H1 (cell line): ENCODE results near the gene TNIP1. TPM values are rescaled to one million over a fixed set of nuclear protein-coding genes. Genes with fewer than 3 reads are reported as not detected.

Source experiments
- CTCF ChIA-PET: fragments of 300-600 bp; sonication (Branson Sonifier 250); formaldehyde crosslinking; loops from one replicate; lab custom pipeline; 2021; ENCODE audit not compliant: partially characterized antibody; lab: Charles Lee
- POLR2A ChIA-PET: fragments of 300-600 bp; sonication (Branson Sonifier 250); formaldehyde crosslinking; loops from one replicate; lab custom pipeline; 2021; ENCODE audit warnings: inconsistent platforms; ENCODE audit not compliant: partially characterized antibody; lab: Charles Lee
- DNase-seq, 2 experiments: peaks; one replicate each; pipeline versions ENCODE4 v3.0.0 to v3.0.0-alpha.2; 2010 to 2022; ENCODE audit warnings: low spot score in 2 of 2, low read depth in 1 of 2, mixed read lengths in 1 of 2
- FAIRE-seq: peaks from 2 replicates; lab custom pipeline; 2011; peaks lifted over from hg19 to GRCh38; lab: Jason Lieb, UNC
- H2AFZ ChIP-seq: 2 replicates; pipeline ENCODE4 v1.8.1; 2012; ENCODE audit warnings: low read length, inconsistent platforms
- H2AK5ac ChIP-seq: 2 replicates; pipeline ENCODE4 v1.6.1; 2013; ENCODE audit warnings: low read depth, low read length
- H2BK120ac ChIP-seq: replicated peaks from 2 replicates; pipeline ENCODE3; 2013; ENCODE audit warnings: low read depth, low read length, inconsistent platforms
- H2BK12ac ChIP-seq: 2 replicates; pipeline ENCODE4 v1.6.1; 2013; ENCODE audit warnings: low read depth, low read length
- H2BK15ac ChIP-seq: 2 replicates; pipeline ENCODE4 v1.6.1; 2013; ENCODE audit warnings: low read length
- H2BK20ac ChIP-seq: 2 replicates; pipeline ENCODE4 v1.6.1; 2013; ENCODE audit warnings: low read length
- H2BK5ac ChIP-seq: 2 replicates; pipeline ENCODE4 v1.6.1; 2013; ENCODE audit warnings: low read depth, low read length
- H3K14ac ChIP-seq: 2 replicates; pipeline ENCODE4 v1.6.1; 2013; ENCODE audit warnings: inconsistent platforms; ENCODE audit not compliant: insufficient read length
- H3K18ac ChIP-seq: 2 replicates; pipeline ENCODE4 v1.6.1; 2013; ENCODE audit warnings: low read length; ENCODE audit errors: extremely low read depth
- H3K23ac ChIP-seq: 2 replicates; pipeline ENCODE4 v1.6.1; 2013; ENCODE audit warnings: inconsistent platforms; ENCODE audit not compliant: insufficient read length
- H3K23me2 ChIP-seq: 2 replicates; pipeline ENCODE4 v1.6.1; 2013; ENCODE audit warnings: low read depth, low read length
- H3K27ac ChIP-seq: 2 replicates; pipeline ENCODE4 v1.6.1; 2011; ENCODE audit warnings: low read depth, low read length, inconsistent platforms
- H3K27me3 ChIP-seq, 4 experiments: replicated peaks in 1 of 4; 1 replicate in 1 of 4; 2 replicates in 3 of 4; pipeline versions ENCODE4 v1.6.1 to v1.8.1; 2011 to 2013; ENCODE audit warnings: low read length in 3 of 4, mild to moderate bottlenecking in 3 of 4, inconsistent platforms in 2 of 4, mixed read lengths in 2 of 4, moderate library complexity in 1 of 4; ENCODE audit not compliant: control insufficient read depth in 3 of 4, insufficient read depth in 3 of 4; ENCODE audit errors: extremely low read depth in 1 of 4
- H3K36me3 ChIP-seq, 4 experiments: 2 replicates each; pipeline versions ENCODE4 v1.6.1 to v1.8.1; 2011 to 2013; ENCODE audit warnings: mild to moderate bottlenecking in 4 of 4, low read length in 3 of 4, moderate library complexity in 2 of 4, control low read depth in 1 of 4, inconsistent platforms in 1 of 4; ENCODE audit not compliant: insufficient read depth in 4 of 4, control insufficient read depth in 2 of 4
- H3K4ac ChIP-seq: replicated peaks from 2 replicates; pipeline ENCODE3; 2013; ENCODE audit warnings: low read length, low read depth, mixed read lengths, inconsistent platforms; ENCODE audit not compliant: insufficient read length
- H3K4me1 ChIP-seq, 4 experiments: replicated peaks in 1 of 4; 1 replicate in 1 of 4; 2 replicates in 3 of 4; pipeline versions ENCODE4 v1.6.1 to v1.8.1; 2011 to 2013; ENCODE audit warnings: low read length in 3 of 4, inconsistent platforms in 2 of 4, mixed read lengths in 1 of 4; ENCODE audit not compliant: insufficient read depth in 4 of 4, control insufficient read depth in 3 of 4
- H3K4me2 ChIP-seq, 2 experiments: 2 replicates each; pipeline versions ENCODE4 v1.6.1 to v1.8.1; 2011 to 2013; ENCODE audit warnings: low read depth in 2 of 2, low read length in 2 of 2, control low read depth in 1 of 2, inconsistent platforms in 1 of 2, mild to moderate bottlenecking in 1 of 2; ENCODE audit not compliant: insufficient read depth in 1 of 2
- H3K4me3 ChIP-seq, 4 experiments: fragments of 200-600, 300-600 bp in 1 of 4; sonication (generic), shearing (Covaris generic), sonication (Bioruptor Twin) in 1 of 4; 2 replicates each; pipeline versions ENCODE4 v1.5.1 to v1.8.1; 2011 to 2016; ENCODE audit warnings: low read length in 4 of 4, low read depth in 3 of 4, control low read depth in 2 of 4, inconsistent platforms in 2 of 4, mild to moderate bottlenecking in 2 of 4, mixed read lengths in 1 of 4, moderate library complexity in 1 of 4; ENCODE audit not compliant: insufficient read depth in 2 of 4; ENCODE audit errors: extremely low read depth in 1 of 4
- H3K56ac ChIP-seq: replicated peaks from 2 replicates; pipeline ENCODE3; 2013; ENCODE audit warnings: low read depth, mild to moderate bottlenecking, mixed read lengths, low read length, inconsistent platforms; ENCODE audit not compliant: insufficient read length
- H3K79me1 ChIP-seq: 2 replicates; pipeline ENCODE4 v1.6.1; 2013; ENCODE audit warnings: low read depth, low read length, control low read depth
- H3K79me2 ChIP-seq, 2 experiments: 2 replicates each; pipeline versions ENCODE4 v1.6.1 to v1.8.1; 2012 to 2013; ENCODE audit warnings: low read length in 2 of 2, mild to moderate bottlenecking in 2 of 2, inconsistent platforms in 1 of 2; ENCODE audit not compliant: insufficient read depth in 2 of 2, control insufficient read depth in 1 of 2
- H3K9ac ChIP-seq, 4 experiments: replicated peaks in 1 of 4; 1 replicate in 1 of 4; 2 replicates in 3 of 4; pipeline versions ENCODE4 v1.6.1 to v1.8.1; 2011 to 2013; ENCODE audit warnings: low read depth in 3 of 4, low read length in 3 of 4, control low read depth in 2 of 4, mild to moderate bottlenecking in 2 of 4, moderate library complexity in 2 of 4, inconsistent platforms in 1 of 4; ENCODE audit errors: extremely low read depth in 1 of 4
- H3K9me3 ChIP-seq, 2 experiments: 2 replicates each; pipeline versions ENCODE4 v1.6.1 to v1.8.1; 2012 to 2013; ENCODE audit warnings: mild to moderate bottlenecking in 2 of 2, moderate library complexity in 2 of 2, control low read depth in 1 of 2, inconsistent platforms in 1 of 2, low read depth in 1 of 2, low read length in 1 of 2, mixed read lengths in 1 of 2; ENCODE audit not compliant: insufficient read depth in 2 of 2
- H4K20me1 ChIP-seq, 2 experiments: replicated peaks in 1 of 2; 2 replicates each; pipeline versions ENCODE3 to v1.8.1; 2011 to 2013; ENCODE audit warnings: inconsistent platforms in 2 of 2, low read length in 2 of 2, mild to moderate bottlenecking in 1 of 2; ENCODE audit not compliant: insufficient read depth in 2 of 2, control insufficient read depth in 1 of 2
- H4K5ac ChIP-seq: 2 replicates; pipeline ENCODE4 v1.6.1; 2013; ENCODE audit warnings: low read length, low read depth, mixed read lengths, inconsistent platforms; ENCODE audit not compliant: insufficient read length
- H4K8ac ChIP-seq: 2 replicates; pipeline ENCODE4 v1.8.0; 2013; ENCODE audit warnings: mild to moderate bottlenecking, moderate library complexity, low read length, inconsistent platforms; ENCODE audit not compliant: insufficient read depth; ENCODE audit errors: extremely low read depth
- H4K91ac ChIP-seq: replicated peaks from 2 replicates; pipeline ENCODE3; 2013; ENCODE audit warnings: low read length, mixed read lengths, inconsistent platforms; ENCODE audit not compliant: insufficient read length
- BCL11A ChIP-seq, 2 experiments: IDR thresholded peaks; one replicate each; pipeline ENCODE4 v1.6.1; 2011; ENCODE audit warnings: low read depth in 2 of 2, low read length in 2 of 2, mild to moderate bottlenecking in 2 of 2
- CREB1 ChIP-seq: IDR thresholded peaks from 2 replicates; pipeline ENCODE4 v1.6.1; 2012; ENCODE audit warnings: inconsistent platforms
- MAFK ChIP-seq: IDR thresholded peaks from 2 replicates; pipeline ENCODE4 v1.6.1; 2012; ENCODE audit warnings: low read depth, mild to moderate bottlenecking, improper control_type of control experiment, low read length
- SAP30 ChIP-seq: fragments of 300-600 bp; sonication (generic); IDR thresholded peaks from 2 replicates; pipeline ENCODE4 v1.7.1; 2012; ENCODE audit warnings: low read length, moderate library complexity, mild to moderate bottlenecking, inconsistent platforms; ENCODE audit not compliant: insufficient read depth, insufficient replicate concordance
- TBP ChIP-seq: IDR thresholded peaks from 2 replicates; pipeline ENCODE4 v1.6.1; 2011; ENCODE audit warnings: low read depth, low read length, improper control_type of control experiment
- YY1 ChIP-seq: IDR thresholded peaks from 2 replicates; pipeline ENCODE4 v1.6.1; 2011; ENCODE audit warnings: low read depth, mild to moderate bottlenecking, low read length
- ZNF274 ChIP-seq: IDR thresholded peaks from 2 replicates; pipeline ENCODE4 v1.7.0; 2012; ENCODE audit warnings: low read length, borderline replicate concordance; ENCODE audit errors: extremely low read depth
- WGBS, 2 experiments: shearing (Covaris generic) in 1 of 2; methylation state at CpG; one replicate each; pipeline versions ENCODE4 v1.1.6 to v1.1.7; 2013 to 2015; ENCODE audit warnings: low lambda C conversion rate in 2 of 2, mixed read lengths in 2 of 2, inconsistent platforms in 1 of 2, low coverage in 1 of 2, missing lambda C conversion rate in 1 of 2; ENCODE audit not compliant: insufficient replicate concordance in 2 of 2, insufficient coverage in 1 of 2, insufficient read length in 1 of 2; ENCODE audit errors: extremely low coverage in 1 of 2, missing lambda C conversion rate in 1 of 2; 5-methylcytosine and 5-hydroxymethylcytosine counted together
- polyA plus RNA-seq, 7 experiments: library from polyadenylated mRNA; depleted of rRNA in 3 of 7; stranded (reverse) in 5 of 7; unstranded in 2 of 7; fragments of >200 nt in 5 of 7; fragments of 200-250 nt in 2 of 7; gene quantifications; 1 replicate in 5 of 7; 2 replicates in 1 of 7; 4 replicates in 1 of 7; pipeline versions ENCODE4 v1.2.1 to v1.2.3, GENCODE V29; 2011 to 2013; ENCODE audit warnings: missing spikeins in 2 of 7, mixed read lengths in 2 of 7
- total RNA-seq: library from RNA; stranded (reverse); fragmentation: NEBNext Ultra II Directional; extraction: Animal tissue kit (Norgen Biotek cat#: 25700); gene quantifications from 2 replicates; pipeline ENCODE4 v1.2.1, GENCODE V29; 2021

Gene TNIP1
- total and polyA plus RNA-seq, 2 of the 8 experiments (the other 6 are each of a cell fraction or from before 2014, with no cell fraction given), result 14.2 to 31.9 TPM

DNA sequence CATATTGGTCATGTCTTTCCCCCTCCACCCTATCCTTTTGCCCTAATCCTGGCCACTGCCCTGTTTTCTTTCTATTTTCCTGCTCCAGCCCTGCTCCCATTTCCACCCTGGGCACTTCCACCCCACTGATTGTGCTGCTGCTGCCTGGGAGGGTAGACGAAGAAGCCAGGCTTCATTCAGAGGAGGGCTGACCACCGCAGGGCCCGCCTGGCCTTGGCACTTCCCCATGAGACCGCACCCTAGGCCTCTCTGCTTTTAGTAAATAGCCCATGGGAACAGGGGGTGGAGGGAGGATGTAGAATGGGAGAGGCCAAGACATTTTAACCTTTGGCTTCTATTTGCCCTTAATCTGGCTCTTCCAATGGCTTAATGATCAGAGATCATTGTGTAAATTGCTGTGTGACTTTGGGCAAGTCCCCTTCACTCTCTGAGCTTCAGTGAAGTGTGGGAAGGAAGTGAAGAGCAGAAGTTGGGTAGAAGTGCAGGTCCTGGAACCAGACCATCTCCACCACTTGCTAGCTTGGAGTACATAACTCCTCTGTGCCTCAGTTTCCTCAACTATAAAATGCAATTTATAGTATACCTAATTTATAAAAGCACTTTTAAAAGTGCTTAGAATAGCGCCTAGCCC, 74.0 kb downstream of the TNIP1 start:
- H3K27ac ChIP-seq, result no peak overlapping the region
- H3K79me2 ChIP-seq, result no peaks in the 10 kb centered on the region
- no peak overlapping the region for H3K14ac ChIP-seq
- H4K5ac ChIP-seq, result no peak overlapping the region
- no peak overlapping the region for H3K23ac ChIP-seq
- H3K27me3 ChIP-seq, result no peaks in the 10 kb centered on the region
- H2AFZ ChIP-seq, result no peak overlapping the region
- WGBS, 2 experiments, result 92% methylated on average over 5 of the region's 5 CpGs; no CpG with 5 or more reads in 1 of the 2 experiments
- no peaks in the 10 kb centered on the region for H3K9me3 ChIP-seq
- no peaks in the 10 kb centered on the region for H4K20me1 ChIP-seq
- FAIRE-seq (no peak), DNase-seq (no peak)
- no peaks in the 10 kb centered on the region for H3K79me1 ChIP-seq
- no peak overlapping the region for H3K18ac ChIP-seq
- no peak overlapping the region for H3K56ac ChIP-seq
- H2BK12ac ChIP-seq, result no peak overlapping the region
- H3K36me3 ChIP-seq, result no peaks in the 10 kb centered on the region
- H4K8ac ChIP-seq, result no peak overlapping the region
- H3K23me2 ChIP-seq, result no peaks in the 10 kb centered on the region
- no peak overlapping the region for H2AK5ac ChIP-seq
- no peaks in the 10 kb centered on the region for H3K4me1 ChIP-seq
- no peak overlapping the region for H3K4me3 ChIP-seq
- H2BK120ac ChIP-seq, result no peak overlapping the region
- H2BK15ac ChIP-seq, result no peak overlapping the region
- H4K91ac ChIP-seq, result no peak overlapping the region
- H3K4ac ChIP-seq, result no peak overlapping the region
- no peak overlapping the region for H2BK20ac ChIP-seq
- no peak overlapping the region for H2BK5ac ChIP-seq
- POLR2A ChIA-PET, result no interaction called here
- no peak overlapping the region for H3K9ac ChIP-seq
- no peak overlapping the region for H3K4me2 ChIP-seq
- CTCF ChIA-PET, result interaction anchor here (1.3 kb wide), 2 partner anchors 31 to 45 kb away, joined by 5 read pairs; no protein-coding TSS in a partner anchor
- no peak for TF ChIP-seq YY1
- TF ChIP-seq SAP30, result no peak
- no peak for TF ChIP-seq MAFK
- TF ChIP-seq ZNF274, result no peak
- TF ChIP-seq CREB1, result no peak
- TF ChIP-seq BCL11A (IDR thresholded peaks at IDR 0.05; ENCODE audit: low read depth in 2 of 2, low read length in 2 of 2), result no peak
- no peak for TF ChIP-seq TBP
